Gastrocnemius medialis (tissue), 4 donors: ENCODE results near the gene TMTC3.

Source experiments
- POLR2A ChIP-seq, 2 donors: fragments of 450-650 bp; IDR thresholded peaks; one replicate each; pipeline ENCODE4 v1.6.1; 2017; ENCODE audit warnings: antibody characterized with exemption in 2 of 2, mild to moderate bottlenecking in 2 of 2, moderate library complexity in 2 of 2
- TF ChIP-seq, protein P1 (sequence below), 5 experiments: fragments of 450-650 bp in 3 of 5; fragments of 200-600 bp in 2 of 5; sonication (generic) in 2 of 5; IDR thresholded peaks in 4 of 5; conservative IDR thresholded peaks in 1 of 5; 1 replicate in 4 of 5; 2 replicates in 1 of 5; pipeline ENCODE4 v1.5.1; 2016 to 2019; ENCODE audit warnings: antibody characterized with exemption in 5 of 5, mild to moderate bottlenecking in 3 of 5, moderate library complexity in 3 of 5

DNA sequence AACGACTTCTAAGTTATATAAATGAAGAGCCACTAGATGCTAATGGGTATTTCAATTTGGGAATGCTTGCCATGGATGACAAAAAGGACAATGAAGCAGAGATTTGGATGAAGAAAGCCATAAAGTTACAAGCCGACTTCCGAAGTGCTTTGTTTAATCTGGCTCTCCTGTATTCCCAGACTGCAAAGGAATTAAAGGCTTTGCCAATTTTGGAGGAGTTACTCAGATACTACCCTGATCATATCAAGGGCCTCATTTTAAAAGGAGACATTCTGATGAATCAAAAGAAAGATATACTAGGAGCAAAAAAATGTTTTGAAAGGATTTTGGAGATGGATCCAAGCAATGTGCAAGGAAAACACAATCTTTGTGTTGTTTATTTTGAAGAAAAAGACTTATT is 52.8 kb downstream of the TMTC3 start:
- TF ChIP-seq, protein P1, sequence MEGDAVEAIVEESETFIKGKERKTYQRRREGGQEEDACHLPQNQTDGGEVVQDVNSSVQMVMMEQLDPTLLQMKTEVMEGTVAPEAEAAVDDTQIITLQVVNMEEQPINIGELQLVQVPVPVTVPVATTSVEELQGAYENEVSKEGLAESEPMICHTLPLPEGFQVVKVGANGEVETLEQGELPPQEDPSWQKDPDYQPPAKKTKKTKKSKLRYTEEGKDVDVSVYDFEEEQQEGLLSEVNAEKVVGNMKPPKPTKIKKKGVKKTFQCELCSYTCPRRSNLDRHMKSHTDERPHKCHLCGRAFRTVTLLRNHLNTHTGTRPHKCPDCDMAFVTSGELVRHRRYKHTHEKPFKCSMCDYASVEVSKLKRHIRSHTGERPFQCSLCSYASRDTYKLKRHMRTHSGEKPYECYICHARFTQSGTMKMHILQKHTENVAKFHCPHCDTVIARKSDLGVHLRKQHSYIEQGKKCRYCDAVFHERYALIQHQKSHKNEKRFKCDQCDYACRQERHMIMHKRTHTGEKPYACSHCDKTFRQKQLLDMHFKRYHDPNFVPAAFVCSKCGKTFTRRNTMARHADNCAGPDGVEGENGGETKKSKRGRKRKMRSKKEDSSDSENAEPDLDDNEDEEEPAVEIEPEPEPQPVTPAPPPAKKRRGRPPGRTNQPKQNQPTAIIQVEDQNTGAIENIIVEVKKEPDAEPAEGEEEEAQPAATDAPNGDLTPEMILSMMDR (IDR thresholded peaks at IDR 0.05 in 4 of 5, conservative IDR thresholded peaks at IDR 0.05 in 1 of 5), result no peak
- TF ChIP-seq POLR2A (IDR thresholded peaks at IDR 0.05), result no peak
